ENCODE data around the gene SLIT3.

- TF ChIP-seq POLR2A (IDR thresholded peaks at IDR 0.05) (no peak), CTCF (IDR thresholded peaks at IDR 0.05 in 4 of 5, conservative IDR thresholded peaks at IDR 0.05 in 1 of 5) (no peak)
Observed at GRCh38 chr5:168768172-168768571, 532.8 kb downstream of the SLIT3 start.

Data from gastrocnemius medialis (tissue), 4 donors.